GM10266 (cell line): Measurements from ENCODE around the gene TACC2.

Source experiments
- DNase-seq: peaks from one replicate; pipeline ENCODE4 v3.0.0; 2012; ENCODE audit errors: extremely low spot score
- CTCF ChIP-seq: IDR thresholded peaks from 2 replicates; pipeline ENCODE4 v1.5.1; 2012; ENCODE audit warnings: mild to moderate bottlenecking, low read depth; ENCODE audit not compliant: control insufficient read depth, insufficient read depth; ENCODE audit errors: missing control alignments

TACC2 gene, protein sequence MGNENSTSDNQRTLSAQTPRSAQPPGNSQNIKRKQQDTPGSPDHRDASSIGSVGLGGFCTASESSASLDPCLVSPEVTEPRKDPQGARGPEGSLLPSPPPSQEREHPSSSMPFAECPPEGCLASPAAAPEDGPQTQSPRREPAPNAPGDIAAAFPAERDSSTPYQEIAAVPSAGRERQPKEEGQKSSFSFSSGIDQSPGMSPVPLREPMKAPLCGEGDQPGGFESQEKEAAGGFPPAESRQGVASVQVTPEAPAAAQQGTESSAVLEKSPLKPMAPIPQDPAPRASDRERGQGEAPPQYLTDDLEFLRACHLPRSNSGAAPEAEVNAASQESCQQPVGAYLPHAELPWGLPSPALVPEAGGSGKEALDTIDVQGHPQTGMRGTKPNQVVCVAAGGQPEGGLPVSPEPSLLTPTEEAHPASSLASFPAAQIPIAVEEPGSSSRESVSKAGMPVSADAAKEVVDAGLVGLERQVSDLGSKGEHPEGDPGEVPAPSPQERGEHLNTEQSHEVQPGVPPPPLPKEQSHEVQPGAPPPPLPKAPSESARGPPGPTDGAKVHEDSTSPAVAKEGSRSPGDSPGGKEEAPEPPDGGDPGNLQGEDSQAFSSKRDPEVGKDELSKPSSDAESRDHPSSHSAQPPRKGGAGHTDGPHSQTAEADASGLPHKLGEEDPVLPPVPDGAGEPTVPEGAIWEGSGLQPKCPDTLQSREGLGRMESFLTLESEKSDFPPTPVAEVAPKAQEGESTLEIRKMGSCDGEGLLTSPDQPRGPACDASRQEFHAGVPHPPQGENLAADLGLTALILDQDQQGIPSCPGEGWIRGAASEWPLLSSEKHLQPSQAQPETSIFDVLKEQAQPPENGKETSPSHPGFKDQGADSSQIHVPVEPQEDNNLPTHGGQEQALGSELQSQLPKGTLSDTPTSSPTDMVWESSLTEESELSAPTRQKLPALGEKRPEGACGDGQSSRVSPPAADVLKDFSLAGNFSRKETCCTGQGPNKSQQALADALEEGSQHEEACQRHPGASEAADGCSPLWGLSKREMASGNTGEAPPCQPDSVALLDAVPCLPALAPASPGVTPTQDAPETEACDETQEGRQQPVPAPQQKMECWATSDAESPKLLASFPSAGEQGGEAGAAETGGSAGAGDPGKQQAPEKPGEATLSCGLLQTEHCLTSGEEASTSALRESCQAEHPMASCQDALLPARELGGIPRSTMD (N-terminal part only)

DNA sequence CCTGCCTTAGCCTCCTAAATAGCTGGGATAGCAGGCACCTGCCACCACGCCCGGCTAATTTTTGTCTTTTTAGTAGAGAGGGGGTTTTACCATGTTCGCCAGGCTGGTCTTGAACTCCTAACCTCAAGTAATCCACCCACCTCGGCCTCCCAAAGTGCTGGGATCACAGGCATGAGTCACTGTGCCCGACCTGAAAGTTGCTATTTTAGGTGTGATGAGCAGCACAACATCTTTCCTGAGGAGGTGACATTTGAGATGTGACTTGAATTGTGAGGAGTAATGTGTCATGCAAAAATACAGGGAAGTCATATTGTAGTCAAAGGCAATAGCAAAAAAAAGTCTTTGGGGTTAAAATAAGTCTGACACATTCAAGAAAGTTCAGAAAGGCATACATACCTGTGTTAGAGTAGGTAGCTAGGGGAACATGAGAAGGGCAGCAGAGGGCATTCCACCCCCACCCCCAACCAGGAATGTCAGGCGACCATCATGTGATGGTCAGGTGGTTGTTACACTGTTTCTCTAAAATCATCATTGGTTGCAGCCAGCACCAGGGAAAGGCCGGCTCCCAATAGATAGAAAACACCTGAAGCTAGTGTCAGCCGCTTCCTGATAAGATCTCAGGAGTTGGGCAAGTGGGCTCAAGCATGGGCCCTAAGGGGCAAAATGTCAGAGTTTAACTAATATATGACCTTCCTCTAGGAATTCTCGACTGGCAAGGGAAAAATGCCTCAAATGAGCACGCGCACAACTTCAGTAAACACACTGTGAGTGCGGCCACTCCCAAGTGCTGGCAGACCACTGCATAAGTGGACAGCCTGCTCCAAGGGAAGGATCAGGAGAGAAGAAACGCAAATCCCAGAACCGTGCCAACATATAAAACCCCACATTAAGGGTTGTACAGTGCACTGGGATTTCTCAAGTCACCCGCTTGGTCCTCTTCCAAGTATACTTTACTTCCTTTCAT lies at the start of gene TACC2:
Gene TACC2, plus strand, starts transcription at position 803 of the 964 bp plus-strand sequence. CDS start 32,819 bp downstream, outside the sequence.
- DNase-seq, result no peak
- no peak for TF ChIP-seq CTCF

GRCh38 chr10:121941532-121941931 lies 47.4 kb upstream of the TACC2 start:
- no peak for DNase-seq

DNA sequence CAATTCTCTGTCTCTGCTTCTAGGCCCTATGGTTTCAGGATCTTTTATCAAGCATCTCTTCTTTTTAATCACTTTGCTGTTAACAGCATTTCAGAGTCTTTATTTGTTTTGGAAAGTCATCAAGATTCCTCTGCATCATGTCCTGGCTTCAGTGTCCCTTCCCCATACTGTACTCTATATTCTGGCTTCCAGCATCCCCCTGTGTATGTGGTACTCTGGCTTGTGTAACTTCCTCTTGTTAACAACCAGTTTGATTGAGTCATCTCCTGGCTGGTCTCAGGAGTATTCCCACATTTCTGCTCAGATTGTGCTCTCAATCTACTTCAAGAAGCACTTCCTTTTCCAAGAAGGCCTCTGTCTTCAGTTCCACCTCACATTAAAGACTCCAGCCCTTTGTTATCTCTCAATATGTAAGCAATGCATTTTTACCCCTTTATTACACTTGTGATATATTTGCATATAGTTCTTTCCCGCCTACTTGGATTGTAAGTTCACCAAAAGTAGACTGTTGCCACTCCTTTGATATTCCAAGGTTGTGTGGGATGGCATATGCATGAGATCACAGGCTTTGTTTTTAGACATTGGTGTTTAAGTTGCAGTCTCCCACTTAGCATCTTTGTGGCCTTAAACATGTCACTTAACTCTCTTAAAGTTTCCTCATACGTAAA lies 46.1 kb upstream of the TACC2 start:
- no peak for TF ChIP-seq CTCF
- DNase-seq, result no peak

More at GRCh38 chr10:121941532-121941931, 47.4 kb upstream of the TACC2 start:
- TF ChIP-seq CTCF, result no peak

- TF ChIP-seq CTCF, result no peak
- DNase-seq, result no peak
Measured at GRCh38 chr10:121947343-121948330, 41.3 kb upstream of the TACC2 start.

GRCh38 chr10:121949049-121949448 lies 39.9 kb upstream of the TACC2 start:
- no peak for DNase-seq
- TF ChIP-seq CTCF, result no peak
